Inferior parietal cortex (tissue), 1 donor: ENCODE results near the gene TMEM63A.

ENCODE experiments used
- DNase-seq: peaks from one replicate; pipeline ENCODE4 v3.0.0-alpha.2; 2016; ENCODE audit errors: extremely low spot score

The TMEM63A gene

GRCh38 chr1:225866981-225867380 is 15.2 kb downstream of the TMEM63A start:
- DNase-seq: no peak

DNA sequence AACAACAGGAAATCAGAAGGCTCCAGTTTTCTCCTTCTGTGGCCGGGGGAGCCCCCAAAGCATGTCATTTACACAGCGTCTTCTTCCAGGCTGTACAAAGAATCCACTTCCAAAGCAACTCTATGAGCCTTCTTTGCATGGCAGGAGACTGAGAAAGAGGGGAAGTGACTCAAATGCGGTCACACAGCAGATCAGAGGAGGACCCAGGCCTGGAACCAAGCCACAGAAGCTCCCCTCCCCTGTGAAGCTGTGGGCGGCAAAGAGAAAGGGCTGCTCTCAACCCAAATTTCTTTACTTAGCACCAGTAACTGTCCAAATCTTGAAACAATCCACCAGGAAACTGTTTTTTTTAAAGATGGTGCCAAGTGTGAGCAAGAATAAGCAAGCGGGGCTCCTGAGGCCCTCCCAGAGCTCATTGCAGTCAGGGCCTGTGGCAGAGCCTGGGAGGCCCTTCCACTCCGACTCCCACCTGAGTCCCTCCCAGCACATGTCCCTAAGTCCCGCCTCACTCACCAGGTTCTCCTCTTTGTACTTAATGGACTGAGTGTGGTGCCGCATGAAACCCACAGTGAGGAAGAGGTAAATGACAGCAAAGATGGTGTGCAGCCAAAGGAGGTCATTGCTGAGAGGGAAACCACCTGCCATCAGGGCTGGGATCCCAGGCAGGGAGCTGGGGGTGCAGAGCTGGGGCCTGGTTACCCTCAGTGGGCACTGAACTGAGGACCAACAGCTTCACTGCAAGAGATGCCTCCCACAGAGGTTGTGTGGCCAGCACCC is 15.9 kb downstream of the TMEM63A start:
- DNase-seq: no peak

GRCh38 chr1:225865514-225865913 is 16.7 kb downstream of the TMEM63A start:
- no peak for DNase-seq

- DNase-seq: no peak
These were observed 19.0 kb downstream of the TMEM63A start for GRCh38 chr1:225863167-225863566.

- DNase-seq: no peak
These were observed 19.6 kb downstream of the TMEM63A start for GRCh38 chr1:225862581-225862950.

GRCh38 chr1:225861834-225862580 is 20.2 kb downstream of the TMEM63A start:
- no peak for DNase-seq

DNA sequence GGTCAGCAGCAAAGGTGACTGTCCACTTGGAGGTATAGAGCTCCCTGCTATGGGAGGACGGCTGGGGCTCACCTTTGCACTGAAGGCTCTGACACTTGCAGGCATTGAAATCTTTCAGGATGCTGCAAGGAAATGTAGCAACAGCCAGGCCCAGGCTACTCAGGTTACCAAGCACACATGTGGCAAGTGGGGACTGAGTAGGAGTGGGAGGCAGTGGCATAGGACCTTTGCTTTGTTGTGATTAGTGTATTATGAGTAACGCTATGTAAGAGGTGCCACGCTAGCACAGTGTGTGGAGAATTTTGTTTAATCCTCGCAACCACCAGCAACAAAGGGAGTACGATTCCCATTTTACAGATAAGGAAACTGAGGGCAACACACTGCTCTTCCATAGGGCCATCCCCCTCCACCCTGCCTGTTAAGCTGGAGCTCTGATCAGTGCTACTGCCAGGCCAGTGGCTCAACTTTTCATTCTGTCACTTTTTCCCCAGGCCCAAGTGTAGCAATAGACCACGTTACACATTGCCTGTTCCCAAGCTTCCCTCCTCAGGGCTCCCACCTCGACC is 21.2 kb downstream of the TMEM63A start:
- DNase-seq: no peak

GRCh38 chr1:225860107-225860506 is 22.1 kb downstream of the TMEM63A start:
- no peak for DNase-seq

DNA sequence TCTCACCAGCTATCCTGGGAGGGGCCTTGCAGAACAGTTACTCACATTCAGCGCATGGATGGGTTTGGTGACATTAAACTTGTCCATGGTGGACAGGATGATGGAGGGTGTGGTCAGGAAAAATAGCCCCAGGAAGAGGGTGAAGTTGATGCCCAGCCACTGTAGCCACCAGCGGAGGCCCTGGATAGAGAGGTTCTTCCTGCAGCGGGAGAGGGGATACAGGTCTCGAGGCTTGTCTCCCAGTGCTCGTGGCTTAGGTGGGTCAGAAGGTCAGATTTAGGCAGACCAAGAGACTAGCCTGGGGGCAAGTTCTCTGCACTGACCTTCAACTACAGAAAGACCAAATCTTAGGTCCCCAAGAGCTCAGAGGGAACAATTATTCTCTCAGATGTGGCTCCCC is 23.0 kb downstream of the TMEM63A start:
- DNase-seq: no peak

GRCh38 chr1:225857256-225857655 is 24.9 kb downstream of the TMEM63A start:
- no peak for DNase-seq

DNA sequence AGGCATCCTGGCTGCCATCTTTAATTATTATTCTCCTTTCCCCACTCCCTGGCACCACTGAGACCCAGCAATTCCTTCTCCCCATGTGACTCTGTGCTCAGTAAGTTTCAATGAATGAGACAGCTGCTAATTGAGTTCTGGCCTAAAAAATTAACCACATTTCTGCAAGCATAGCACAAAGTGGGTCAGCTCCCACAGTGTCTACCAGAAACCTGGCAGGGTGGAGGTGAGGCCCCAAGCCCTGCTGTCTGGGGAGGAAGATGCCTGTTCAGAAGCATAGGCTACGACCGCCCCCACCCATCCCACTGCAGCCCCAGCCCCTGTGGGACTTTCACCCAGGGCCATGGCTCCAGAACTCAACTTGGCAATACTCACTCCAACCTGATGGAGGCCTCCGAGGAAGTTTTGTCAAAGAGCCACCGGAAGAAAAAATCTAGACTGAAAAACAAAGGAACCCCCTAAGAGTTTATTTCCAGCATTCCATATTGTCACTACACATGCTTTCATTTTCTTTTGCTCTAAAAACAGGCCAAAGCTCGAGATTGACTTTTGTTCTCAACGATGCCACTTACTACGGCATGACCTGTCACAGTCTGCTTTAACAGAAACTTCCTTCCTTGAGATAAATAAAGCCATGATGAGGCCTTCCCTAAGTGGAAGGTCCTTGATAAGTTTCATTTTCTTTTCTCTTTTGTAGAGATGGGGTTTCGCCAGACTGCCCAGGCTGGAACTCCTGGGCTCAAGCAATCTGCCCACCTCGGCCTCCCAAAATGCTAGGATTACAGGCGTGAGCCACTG is 26.5 kb downstream of the TMEM63A start:
- DNase-seq: no peak

DNA sequence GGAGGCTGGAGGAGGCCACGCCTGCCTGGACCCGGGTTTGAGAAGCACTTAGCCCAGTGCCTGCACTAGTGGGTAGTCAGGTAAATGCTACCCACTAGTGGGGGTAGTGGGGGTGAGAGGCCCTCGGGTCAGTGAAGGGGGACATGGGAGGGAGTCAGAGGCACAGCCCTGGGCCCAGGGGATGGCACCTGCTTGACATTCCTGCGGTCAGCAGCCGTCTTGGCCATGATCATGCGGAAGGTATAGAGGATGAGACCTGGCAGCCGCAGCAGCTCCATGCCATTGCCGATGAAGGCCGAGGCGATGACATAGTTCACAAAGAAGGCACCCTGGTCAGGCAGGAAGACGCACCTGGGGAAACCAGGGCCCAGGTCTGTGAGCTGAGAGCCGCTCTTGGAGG is 28.7 kb downstream of the TMEM63A start:
- DNase-seq: no peak

GRCh38 chr1:225852413-225853124 is 29.6 kb downstream of the TMEM63A start:
- no peak for DNase-seq

GRCh38 chr1:225851805-225852204 is 30.4 kb downstream of the TMEM63A start:
- no peak for DNase-seq

- DNase-seq: no peak
These were observed 31.8 kb downstream of the TMEM63A start for GRCh38 chr1:225850370-225850769.

DNA sequence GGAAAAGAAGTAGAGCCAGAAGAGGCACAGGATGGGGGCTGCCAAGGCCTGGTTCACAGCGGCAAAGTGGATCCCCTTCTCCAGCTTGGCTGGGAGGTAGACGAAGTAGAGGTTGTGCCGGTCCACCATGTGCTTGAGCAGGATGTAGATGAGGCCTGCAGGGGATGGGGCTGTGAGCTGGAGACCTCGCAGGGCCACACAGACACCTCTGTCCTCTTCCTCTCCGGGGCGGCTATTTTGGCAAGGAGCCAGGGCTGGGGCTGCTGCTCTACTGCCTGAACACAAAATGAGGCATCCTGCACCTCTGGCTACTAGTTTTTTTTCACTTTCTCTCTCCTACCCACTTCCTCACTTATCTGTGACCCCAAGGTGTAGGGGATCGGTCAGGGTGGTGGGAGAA is 32.3 kb downstream of the TMEM63A start:
- DNase-seq: no peak

DNA sequence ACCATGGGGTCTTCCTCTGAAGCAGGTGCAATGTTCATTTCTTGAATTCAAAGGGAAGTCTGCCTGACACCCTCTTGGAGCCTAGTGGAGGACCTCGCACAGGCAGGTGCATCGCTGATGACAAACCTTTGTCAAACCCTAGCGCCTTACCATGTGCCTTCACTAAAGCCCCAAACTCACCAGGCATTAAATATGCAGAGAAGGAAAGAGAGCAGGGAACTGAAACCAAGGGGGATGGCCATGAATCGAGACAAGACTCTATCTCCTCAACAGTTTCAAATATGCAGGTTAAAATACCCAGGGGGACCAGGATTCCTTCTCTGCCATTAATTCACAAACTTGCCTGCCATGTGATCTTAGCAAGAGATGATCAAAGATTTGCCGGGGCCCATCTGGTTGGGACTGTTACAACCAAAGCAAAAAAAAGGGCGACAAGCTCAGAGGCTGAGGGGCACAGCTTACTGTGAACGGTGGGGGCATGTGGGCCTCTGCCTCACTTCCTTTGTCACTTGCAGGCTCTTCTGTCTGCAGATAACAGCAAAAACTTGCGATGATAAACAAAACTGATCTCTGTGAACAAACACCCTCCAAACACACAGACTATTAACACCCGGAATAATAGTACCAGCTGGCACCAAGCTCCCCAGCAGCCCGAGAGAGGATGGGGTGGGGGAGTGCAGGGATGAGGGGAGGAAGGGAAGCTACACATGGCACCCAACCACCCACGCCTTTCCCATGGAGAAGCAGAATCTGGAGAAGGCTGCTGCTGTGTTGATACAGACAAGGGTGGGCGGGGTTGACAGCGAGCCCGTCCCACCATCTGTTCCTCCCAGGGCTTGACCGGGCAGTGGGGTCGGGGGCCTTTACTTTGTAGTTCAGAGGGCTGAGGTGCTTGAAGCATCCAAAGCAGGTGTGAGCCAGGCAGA is 33.9 kb downstream of the TMEM63A start:
- DNase-seq: peak; percentile 69

GRCh38 chr1:225847610-225848009 is 34.6 kb downstream of the TMEM63A start:
- DNase-seq: no peak

DNA sequence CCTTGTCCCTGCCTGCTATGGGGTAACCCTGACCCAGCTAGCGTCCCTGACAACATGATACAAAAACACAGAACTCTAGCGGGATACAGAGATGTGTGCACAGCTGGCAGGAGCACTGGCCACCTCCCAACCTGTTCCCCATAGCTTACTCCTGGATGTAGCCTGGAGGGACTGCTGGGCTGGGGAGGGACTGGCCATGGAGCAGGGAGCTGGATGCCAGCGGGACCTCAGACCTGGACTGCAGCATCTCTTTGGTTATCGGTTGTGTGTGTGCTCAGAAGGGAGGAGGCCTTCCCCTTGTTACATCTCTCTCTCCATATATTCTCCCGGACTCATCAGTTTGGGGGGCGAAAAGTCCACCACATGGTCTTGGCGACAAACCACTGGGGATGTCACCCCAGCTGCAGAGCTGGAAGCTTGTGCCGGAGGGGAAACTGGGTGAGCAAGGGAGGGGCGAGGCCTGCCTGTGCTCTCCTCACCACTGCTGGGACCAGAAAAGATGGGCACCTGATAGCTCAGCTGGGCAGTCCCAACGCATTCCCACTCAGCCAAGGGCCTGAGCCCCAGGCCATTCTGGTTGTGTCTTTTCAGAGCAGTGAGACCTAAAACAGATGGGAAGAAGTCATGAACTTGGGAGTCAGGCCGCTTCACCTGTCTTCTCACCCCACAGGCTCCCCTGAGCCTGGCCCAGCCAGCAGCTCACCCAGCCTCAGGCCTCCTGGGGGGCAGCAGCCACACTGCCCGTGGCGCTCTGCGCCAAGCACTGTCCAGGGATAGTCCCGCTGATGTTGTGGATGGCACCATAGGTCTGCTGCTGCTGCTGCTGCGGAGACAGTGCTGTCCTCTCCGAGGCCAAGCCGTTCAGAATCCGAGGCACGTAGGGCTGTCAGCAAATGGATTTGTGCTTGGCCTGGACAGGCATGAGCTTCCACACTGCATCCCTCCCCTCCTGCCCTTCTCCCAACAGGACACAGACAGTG is 35.6 kb downstream of the TMEM63A start:
- no peak for DNase-seq
